CD14-positive monocyte (primary cell): ENCODE data around the gene GPR26. TPM values are rescaled to one million over a fixed set of nuclear protein-coding genes. Genes with fewer than 3 reads are reported as not detected.

ENCODE experiments used
- DNase-seq, 3 donors: peaks; one replicate each; pipeline ENCODE4 v3.0.0-alpha.2; 2011 to 2022
- H2AFZ ChIP-seq: 2 replicates; pipeline ENCODE4 v1.6.0; 2012; ENCODE audit warnings: mild to moderate bottlenecking, low read depth, low read length, inconsistent platforms; ENCODE audit not compliant: insufficient read depth, poor library complexity, severe bottlenecking
- H3K27ac ChIP-seq, 2 donors: 1 replicate in 1 of 2; 2 replicates in 1 of 2; pipeline ENCODE4 v1.5.1; 2012 to 2013; ENCODE audit warnings: low read length in 2 of 2, control low read depth in 1 of 2, inconsistent platforms in 1 of 2, low read depth in 1 of 2, mild to moderate bottlenecking in 1 of 2
- H3K27me3 ChIP-seq, 2 donors: one replicate each; pipeline versions ENCODE4 v1.6.0 to v1.6.1; 2011 to 2013; ENCODE audit warnings: low read length in 2 of 2; ENCODE audit not compliant: control insufficient read depth in 2 of 2, insufficient read depth in 2 of 2
- H3K36me3 ChIP-seq, 2 donors: replicated peaks in 1 of 2; 1 replicate in 1 of 2; 2 replicates in 1 of 2; pipeline versions ENCODE4 v1.5.1 to v1.6.1; 2012 to 2013; ENCODE audit warnings: low read length in 2 of 2, control low read depth in 1 of 2, inconsistent platforms in 1 of 2, mild to moderate bottlenecking in 1 of 2; ENCODE audit not compliant: insufficient read depth in 2 of 2, control insufficient read depth in 1 of 2
- H3K4me1 ChIP-seq, 2 donors: 1 replicate in 1 of 2; 2 replicates in 1 of 2; pipeline versions ENCODE4 v1.5.1 to v1.6.1; 2012 to 2013; ENCODE audit warnings: low read length in 2 of 2, control low read depth in 1 of 2, inconsistent platforms in 1 of 2, mild to moderate bottlenecking in 1 of 2, moderate library complexity in 1 of 2; ENCODE audit not compliant: insufficient read depth in 2 of 2, control insufficient read depth in 1 of 2
- H3K4me2 ChIP-seq: replicated peaks from 2 replicates; pipeline ENCODE3; 2012; ENCODE audit warnings: low read length, moderate library complexity, mild to moderate bottlenecking; ENCODE audit not compliant: poor library complexity, severe bottlenecking; ENCODE audit errors: extremely low read depth
- H3K4me3 ChIP-seq, 3 experiments: fragments of 200-600 bp in 1 of 3; sonication (generic) in 1 of 3; replicated peaks in 1 of 3; 1 replicate in 2 of 3; 2 replicates in 1 of 3; pipeline ENCODE4 v1.5.1; 2011 to 2013; ENCODE audit warnings: low read length in 3 of 3, mild to moderate bottlenecking in 3 of 3, control low read depth in 2 of 3, low read depth in 2 of 3, inconsistent platforms in 1 of 3, moderate library complexity in 1 of 3
- H3K79me2 ChIP-seq: 2 replicates; pipeline ENCODE4 v1.6.0; 2012; ENCODE audit warnings: mild to moderate bottlenecking, control low read depth, inconsistent platforms, low read length, moderate library complexity; ENCODE audit not compliant: insufficient read depth
- H3K9ac ChIP-seq: 2 replicates; pipeline ENCODE4 v1.6.0; 2017; ENCODE audit warnings: low read length, mild to moderate bottlenecking; ENCODE audit not compliant: insufficient read depth, poor library complexity, severe bottlenecking
- H3K9me3 ChIP-seq, 2 donors: replicated peaks in 1 of 2; 1 replicate in 1 of 2; 2 replicates in 1 of 2; pipeline versions ENCODE4 v1.5.1 to v1.6.1; 2012 to 2013; ENCODE audit warnings: low read length in 2 of 2, control low read depth in 1 of 2; ENCODE audit not compliant: control insufficient read depth in 1 of 2, insufficient read depth in 1 of 2
- H4K20me1 ChIP-seq: 2 replicates; pipeline ENCODE4 v1.6.0; 2012; ENCODE audit warnings: mild to moderate bottlenecking, low read length, control low read depth, moderate library complexity; ENCODE audit not compliant: insufficient read depth
- H3K27ac Mint-ChIP-seq, 7 donors: one replicate each; pipeline ENCODE4 v1.8.0; 2020; ENCODE audit warnings: mild to moderate bottlenecking in 7 of 7, mixed read lengths in 7 of 7, moderate library complexity in 6 of 7, inconsistent platforms in 2 of 7
- H3K27me3 Mint-ChIP-seq, 3 donors: one replicate each; pipeline ENCODE4 v1.8.0; 2021 to 2022; ENCODE audit warnings: low read depth in 3 of 3, mild to moderate bottlenecking in 3 of 3, mixed read lengths in 3 of 3, moderate library complexity in 3 of 3, inconsistent platforms in 1 of 3
- H3K36me3 Mint-ChIP-seq, 2 donors: one replicate each; pipeline ENCODE4 v1.8.0; 2020; ENCODE audit warnings: mixed read lengths in 2 of 2, inconsistent platforms in 1 of 2, mild to moderate bottlenecking in 1 of 2
- H3K4me1 Mint-ChIP-seq: one replicate; pipeline ENCODE4 v1.8.0; 2020; ENCODE audit warnings: mild to moderate bottlenecking, mixed read lengths
- H3K4me3 Mint-ChIP-seq, 2 donors: one replicate each; pipeline ENCODE4 v1.8.0; 2020; ENCODE audit warnings: mild to moderate bottlenecking in 2 of 2, mixed read lengths in 2 of 2, moderate library complexity in 1 of 2
- H3K9me3 Mint-ChIP-seq, 7 donors: one replicate each; pipeline ENCODE4 v1.8.0; 2020 to 2022; ENCODE audit warnings: mixed read lengths in 7 of 7, mild to moderate bottlenecking in 6 of 7, moderate library complexity in 6 of 7, inconsistent platforms in 2 of 7
- WGBS: methylation state at CpG from one replicate; pipeline ENCODE4 v1.1.5; 2013; ENCODE audit warnings: missing lambda C conversion rate; ENCODE audit not compliant: insufficient coverage; 5-methylcytosine and 5-hydroxymethylcytosine counted together
- intact Hi-C, 2 donors: fragments of 100-400 bp; cut with micrococcal nuclease; formaldehyde crosslinking; loops; one replicate each; pipeline versions ENCODE4 v1.15.0 to v1.15.1; 2023
- polyA plus RNA-seq, 3 donors: library from polyadenylated mRNA; depleted of rRNA in 1 of 3; unstranded in 2 of 3; stranded (reverse) in 1 of 3; fragments of 300-500 nt in 2 of 3; fragments of >200 nt in 1 of 3; fragmentation: Illumina TruSeq in 2 of 3; gene quantifications; 1 replicate in 2 of 3; 2 replicates in 1 of 3; pipeline ENCODE4 v1.2.3, GENCODE V29; 2012 to 2021
- TF ChIP-seq, protein P1 (sequence below): fragments of 200-600 bp; IDR thresholded peaks from one replicate; pipeline ENCODE4 v1.8.0; 2022; ENCODE audit warnings: antibody characterized with exemption, mild to moderate bottlenecking

The GPR26 gene
- polyA plus RNA-seq, 3 donors: not detected

DNA sequence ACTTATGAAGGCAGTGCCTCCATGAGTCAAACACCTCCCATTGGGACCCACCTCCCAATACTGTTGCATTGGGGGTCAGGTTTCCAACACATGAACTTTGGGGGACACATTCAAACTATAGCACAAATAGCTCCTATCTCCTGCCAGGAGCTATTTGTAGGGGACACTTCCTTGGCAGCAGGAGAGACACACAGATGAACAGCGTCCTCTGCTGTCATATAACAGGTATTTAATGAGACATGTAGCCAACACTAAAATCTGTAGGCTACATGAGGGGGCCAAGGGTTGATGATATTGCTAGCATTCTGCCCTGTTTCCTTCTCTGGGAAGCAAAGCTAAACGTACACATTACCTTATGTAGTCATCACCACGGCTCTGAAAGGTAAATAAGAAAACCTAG, 2.6 kb upstream of the GPR26 start:
- no peak overlapping the region for H3K4me2 ChIP-seq
- intact Hi-C loops: no loop called here
- WGBS: 40% methylated on average over 1 of the region's 3 CpGs
- H2AFZ ChIP-seq: no peak overlapping the region
- no peaks in the 10 kb centered on the region for H3K79me2 ChIP-seq
- no peak overlapping the region for H3K27ac Mint-ChIP-seq
- no peaks in the 10 kb centered on the region for H3K4me1 Mint-ChIP-seq
- H3K27me3 ChIP-seq: peaks cover 0 to 14% of the 10 kb centered on the region in 2 donors
- no peak for DNase-seq
- no peaks in the 10 kb centered on the region for H4K20me1 ChIP-seq
- no peaks in the 10 kb centered on the region for H3K36me3 ChIP-seq
- peaks cover 28 to 35% (median 29%) of the 10 kb centered on the region in 3 donors for H3K27me3 Mint-ChIP-seq
- H3K4me3 Mint-ChIP-seq: no peak overlapping the region
- H3K4me1 ChIP-seq: no peaks in the 10 kb centered on the region
- H3K9me3 Mint-ChIP-seq: peaks cover 0 to 10% (median 5%) of the 10 kb centered on the region in 7 donors
- no peak overlapping the region for H3K9ac ChIP-seq
- TF ChIP-seq, protein P1, sequence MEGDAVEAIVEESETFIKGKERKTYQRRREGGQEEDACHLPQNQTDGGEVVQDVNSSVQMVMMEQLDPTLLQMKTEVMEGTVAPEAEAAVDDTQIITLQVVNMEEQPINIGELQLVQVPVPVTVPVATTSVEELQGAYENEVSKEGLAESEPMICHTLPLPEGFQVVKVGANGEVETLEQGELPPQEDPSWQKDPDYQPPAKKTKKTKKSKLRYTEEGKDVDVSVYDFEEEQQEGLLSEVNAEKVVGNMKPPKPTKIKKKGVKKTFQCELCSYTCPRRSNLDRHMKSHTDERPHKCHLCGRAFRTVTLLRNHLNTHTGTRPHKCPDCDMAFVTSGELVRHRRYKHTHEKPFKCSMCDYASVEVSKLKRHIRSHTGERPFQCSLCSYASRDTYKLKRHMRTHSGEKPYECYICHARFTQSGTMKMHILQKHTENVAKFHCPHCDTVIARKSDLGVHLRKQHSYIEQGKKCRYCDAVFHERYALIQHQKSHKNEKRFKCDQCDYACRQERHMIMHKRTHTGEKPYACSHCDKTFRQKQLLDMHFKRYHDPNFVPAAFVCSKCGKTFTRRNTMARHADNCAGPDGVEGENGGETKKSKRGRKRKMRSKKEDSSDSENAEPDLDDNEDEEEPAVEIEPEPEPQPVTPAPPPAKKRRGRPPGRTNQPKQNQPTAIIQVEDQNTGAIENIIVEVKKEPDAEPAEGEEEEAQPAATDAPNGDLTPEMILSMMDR: no peak
- H3K9me3 ChIP-seq: no peaks in the 10 kb centered on the region
- H3K27ac ChIP-seq: no peak overlapping the region
- no peaks in the 10 kb centered on the region for H3K36me3 Mint-ChIP-seq
- H3K4me3 ChIP-seq: no peak overlapping the region

DNA sequence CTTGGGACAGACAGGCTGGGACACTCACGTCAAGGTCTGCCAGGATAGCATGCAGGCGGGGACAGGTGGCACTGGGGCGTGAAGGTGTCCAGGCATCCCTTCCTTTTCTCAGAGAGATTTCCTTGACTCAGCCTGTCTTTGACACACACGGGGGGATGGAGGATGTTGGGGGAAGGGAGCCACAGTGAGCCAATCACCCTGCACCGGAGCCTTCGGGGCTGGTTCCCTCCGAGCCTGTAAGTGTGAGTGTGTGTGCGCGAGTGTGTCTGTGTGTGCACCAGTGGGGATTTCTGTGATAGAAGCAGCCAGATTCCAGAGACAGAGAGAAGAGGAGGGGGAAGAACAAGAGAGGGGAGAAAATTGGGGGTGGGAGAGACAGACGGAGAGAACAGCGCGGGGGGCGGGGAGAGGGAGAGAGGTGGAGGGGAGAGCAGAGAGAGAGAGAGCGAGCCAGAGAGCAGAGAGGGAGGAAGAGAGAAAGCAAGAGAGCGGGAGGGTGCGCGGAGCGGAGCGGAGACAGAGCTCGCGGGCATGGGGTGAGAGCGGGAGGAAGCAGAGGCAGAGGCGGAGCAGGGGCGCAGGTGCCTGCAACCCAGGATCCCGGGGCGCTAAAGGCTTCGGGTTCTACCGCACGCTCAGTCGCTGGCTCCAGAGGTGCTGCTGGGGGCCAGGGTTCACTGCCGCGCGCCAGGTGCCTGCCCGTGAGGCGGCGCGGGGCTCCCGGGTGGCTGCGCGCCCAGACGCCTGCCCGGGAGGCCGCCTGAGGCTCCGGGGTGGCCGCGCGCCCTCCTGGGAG, 466 bp upstream of the GPR26 start:
- H3K27ac ChIP-seq: no peak overlapping the region
- Mint-ChIP-seq H3K9me3 (peaks cover 0 to 10% (median 5%) of the 10 kb centered on the region in 7 donors), H3K27ac (no peak overlapping the region), H3K4me3 (peak overlapping the region in 1 of 2 donors; percentile 59), H3K27me3 (peaks cover 30 to 35% (median 30%) of the 10 kb centered on the region in 3 donors), H3K4me1 (no peaks in the 10 kb centered on the region), H3K36me3 (no peaks in the 10 kb centered on the region)
- TF ChIP-seq, protein P1: no peak
- no peaks in the 10 kb centered on the region for H3K4me1 ChIP-seq
- no peak overlapping the region for H3K9ac ChIP-seq
- no peak overlapping the region for H3K4me3 ChIP-seq
- H3K36me3 ChIP-seq: no peaks in the 10 kb centered on the region
- WGBS: 13% methylated on average over 45 of the region's 47 CpGs
- H3K4me2 ChIP-seq: no peak overlapping the region
- H4K20me1 ChIP-seq: no peaks in the 10 kb centered on the region
- no peaks in the 10 kb centered on the region for H3K79me2 ChIP-seq
- H3K9me3 ChIP-seq: no peaks in the 10 kb centered on the region
- no peak overlapping the region for H2AFZ ChIP-seq
- intact Hi-C loops: no loop called here
- H3K27me3 ChIP-seq: peaks cover 0 to 14% of the 10 kb centered on the region in 2 donors
- DNase-seq: no peak
